ENCODE results near the gene CACNA1S.

Gene CACNA1S

GRCh38 chr1:201026234-201026633 lies 86.0 kb downstream of the CACNA1S start:
- DNase-seq (ENCODE audit: low read depth) = peak; percentile 46
- TF ChIP-seq MYC (IDR thresholded peaks at IDR 0.05; ENCODE audit: low read depth, low read length) (no peak), POLR2A (IDR thresholded peaks at IDR 0.05; ENCODE audit: extremely low read depth, insufficient read length) (no peak)
- H3K4me3 ChIP-seq (ENCODE audit: low read depth, low read length) = peak overlapping the region; percentile 16

GRCh38 chr1:201025571-201026002 lies 86.6 kb downstream of the CACNA1S start:
- H3K4me3 ChIP-seq (ENCODE audit: low read depth, low read length) = peak overlapping the region; percentile 16
- TF ChIP-seq MYC (IDR thresholded peaks at IDR 0.05; ENCODE audit: low read depth, low read length) (peak; percentile 28; the same call in 1 of the 2 replicates), CTCF (IDR thresholded peaks at IDR 0.05; ENCODE audit: low read depth, low read length) (peak; percentile 27), MAX (IDR thresholded peaks at IDR 0.05; ENCODE audit: low read depth, low read length) (no peak), POLR2A (IDR thresholded peaks at IDR 0.05; ENCODE audit: extremely low read depth, insufficient read length) (no peak)

GRCh38 chr1:201024625-201024998 lies 87.6 kb downstream of the CACNA1S start:
- peak; percentile 52 for DNase-seq (ENCODE audit: low read depth)
- no peak overlapping the region for H3K4me3 ChIP-seq (ENCODE audit: low read depth, low read length)
- no peak for TF ChIP-seq CTCF (IDR thresholded peaks at IDR 0.05; ENCODE audit: low read depth, low read length)
- no peak for TF ChIP-seq POLR2A (IDR thresholded peaks at IDR 0.05; ENCODE audit: extremely low read depth, insufficient read length)
- TF ChIP-seq MYC (IDR thresholded peaks at IDR 0.05; ENCODE audit: low read depth, low read length) = no peak
- TF ChIP-seq MAX (IDR thresholded peaks at IDR 0.05; ENCODE audit: low read depth, low read length) = no peak

More at GRCh38 chr1:201025571-201026002, 86.6 kb downstream of the CACNA1S start:
- DNase-seq (ENCODE audit: low read depth) = peak; percentile 75

GRCh38 chr1:201023920-201024624 lies 88.2 kb downstream of the CACNA1S start:
- no peak for TF ChIP-seq POLR2A (IDR thresholded peaks at IDR 0.05; ENCODE audit: extremely low read depth, insufficient read length)
- no peak for TF ChIP-seq MYC (IDR thresholded peaks at IDR 0.05; ENCODE audit: low read depth, low read length)
- H3K4me3 ChIP-seq (ENCODE audit: low read depth, low read length) = no peak overlapping the region
- DNase-seq (ENCODE audit: low read depth) = peak; percentile 43

GRCh38 chr1:201023517-201023902 lies 88.7 kb downstream of the CACNA1S start, which contains the start of gene KIF21B:
Gene KIF21B, minus strand, starts transcription at chr1:201023714. Its CDS starts 331 bp downstream, at chr1:201023383.
- peak; percentile 86 for DNase-seq (ENCODE audit: low read depth)
- peak within 1 kb of the TSS; percentile 64 for H3K4me3 ChIP-seq (ENCODE audit: low read depth, low read length)
- TF ChIP-seq CTCF (IDR thresholded peaks at IDR 0.05; ENCODE audit: low read depth, low read length) (no peak), MAX (IDR thresholded peaks at IDR 0.05; ENCODE audit: low read depth, low read length) (peak; percentile 44; the same call in 1 of the 2 replicates), POLR2A (IDR thresholded peaks at IDR 0.05; ENCODE audit: extremely low read depth, insufficient read length) (peak; percentile 18)

- H3K4me3 ChIP-seq (ENCODE audit: low read depth, low read length) = peak overlapping the region; percentile 64
- peak; percentile 57 for DNase-seq (ENCODE audit: low read depth)
- TF ChIP-seq MYC (IDR thresholded peaks at IDR 0.05; ENCODE audit: low read depth, low read length) (no peak), CTCF (IDR thresholded peaks at IDR 0.05; ENCODE audit: low read depth, low read length) (peak; percentile 16)
Measured at GRCh38 chr1:201022820-201023516, 89.3 kb downstream of the CACNA1S start.

- peak overlapping the region; percentile 64 for H3K4me3 ChIP-seq (ENCODE audit: low read depth, low read length)
- DNase-seq (ENCODE audit: low read depth) = no peak
- TF ChIP-seq MYC (IDR thresholded peaks at IDR 0.05; ENCODE audit: low read depth, low read length) (no peak), POLR2A (IDR thresholded peaks at IDR 0.05; ENCODE audit: extremely low read depth, insufficient read length) (no peak), CTCF (IDR thresholded peaks at IDR 0.05; ENCODE audit: low read depth, low read length) (no peak), MAX (IDR thresholded peaks at IDR 0.05; ENCODE audit: low read depth, low read length) (no peak)
Measured at GRCh38 chr1:201022493-201022819, 89.8 kb downstream of the CACNA1S start.

All from NB4 (cell line).